Stimulated activated CD4-positive, alpha-beta T cell treated with anti-CD3 and anti-CD28 coated beads, TNF-alpha, amount 100 ng/mL, for 4 hours (primary cell): ENCODE results near the gene MBD1.
A peak's percentile ranks its signal among the peaks of the same experiment; 100 is the strongest.
"Not testable (repeated sequence)": the region's sequence is repeated elsewhere in the genome, so short reads cannot be mapped to it uniquely, and the experiment has no call there.

ENCODE experiments used
- DNase-seq, 3 experiments: peaks; one replicate each; pipeline ENCODE4 v3.0.0-alpha.2; 2020; ENCODE audit warnings: low read depth in 3 of 3

MBD1 gene

GRCh38 chr18:50293039-50293438 is 11.7 kb upstream of the MBD1 start:
- DNase-seq: no peak

GRCh38 chr18:50289108-50289443 is 7.8 kb upstream of the MBD1 start:
- DNase-seq: no peak

- DNase-seq: not testable (repeated sequence)
Measured at GRCh38 chr18:50288348-50289107, 7.2 kb upstream of the MBD1 start.

GRCh38 chr18:50287441-50288347 is 6.4 kb upstream of the MBD1 start, which contains the start of gene CXXC1:
Gene CXXC1 (minus strand): TSS chr18:50287692. CDS start chr18:50287589, 103 bp downstream.
- peak; percentile 87 to 96 (median 94) for DNase-seq

- DNase-seq: no peak
Measured at GRCh38 chr18:50287028-50287440, 5.7 kb upstream of the MBD1 start.

GRCh38 chr18:50286391-50287027 is 5.2 kb upstream of the MBD1 start:
- DNase-seq: no peak

- no peak for DNase-seq
Measured at GRCh38 chr18:50285631-50286321, 4.5 kb upstream of the MBD1 start.

- no peak for DNase-seq
Measured at GRCh38 chr18:50285071-50285470, 3.7 kb upstream of the MBD1 start.

- DNase-seq: no peak
Measured at GRCh38 chr18:50284255-50284885, 3.0 kb upstream of the MBD1 start.

- DNase-seq: no peak
Measured at GRCh38 chr18:50283469-50284209, 2.3 kb upstream of the MBD1 start.

- DNase-seq: no peak
Measured at GRCh38 chr18:50282521-50283335, 1.4 kb upstream of the MBD1 start.

GRCh38 chr18:50281972-50282520 is 723 bp upstream of the MBD1 start:
- DNase-seq: no peak

- no peak for DNase-seq
Measured at GRCh38 chr18:50280707-50281294, 522 bp downstream of the MBD1 start.

GRCh38 chr18:50279752-50280151 is 1.6 kb downstream of the MBD1 start:
- no peak for DNase-seq

- no peak for DNase-seq
Measured at GRCh38 chr18:50277942-50278341, 3.4 kb downstream of the MBD1 start.

GRCh38 chr18:50276452-50276851 is 4.9 kb downstream of the MBD1 start:
- no peak for DNase-seq

GRCh38 chr18:50275503-50276036 is 5.8 kb downstream of the MBD1 start:
- no peak for DNase-seq

- no peak for DNase-seq
Measured at GRCh38 chr18:50274941-50275340, 6.4 kb downstream of the MBD1 start.

- no peak for DNase-seq
Measured at GRCh38 chr18:50274044-50274442, 7.3 kb downstream of the MBD1 start.
